ENCODE data around the gene ZNF813. TPM values are rescaled to one million over a fixed set of nuclear protein-coding genes. Genes with fewer than 3 reads are reported as not detected.
"Not testable (repeated sequence)": the region's sequence is repeated elsewhere in the genome, so short reads cannot be mapped to it uniquely, and the experiment has no call there.

ZNF813 gene
- 1 to 10 TPM in 1 of 3 donors, under 1 TPM in 2; 0.74 to 1.1 (median 0.95) TPM for polyA plus RNA-seq

DNA sequence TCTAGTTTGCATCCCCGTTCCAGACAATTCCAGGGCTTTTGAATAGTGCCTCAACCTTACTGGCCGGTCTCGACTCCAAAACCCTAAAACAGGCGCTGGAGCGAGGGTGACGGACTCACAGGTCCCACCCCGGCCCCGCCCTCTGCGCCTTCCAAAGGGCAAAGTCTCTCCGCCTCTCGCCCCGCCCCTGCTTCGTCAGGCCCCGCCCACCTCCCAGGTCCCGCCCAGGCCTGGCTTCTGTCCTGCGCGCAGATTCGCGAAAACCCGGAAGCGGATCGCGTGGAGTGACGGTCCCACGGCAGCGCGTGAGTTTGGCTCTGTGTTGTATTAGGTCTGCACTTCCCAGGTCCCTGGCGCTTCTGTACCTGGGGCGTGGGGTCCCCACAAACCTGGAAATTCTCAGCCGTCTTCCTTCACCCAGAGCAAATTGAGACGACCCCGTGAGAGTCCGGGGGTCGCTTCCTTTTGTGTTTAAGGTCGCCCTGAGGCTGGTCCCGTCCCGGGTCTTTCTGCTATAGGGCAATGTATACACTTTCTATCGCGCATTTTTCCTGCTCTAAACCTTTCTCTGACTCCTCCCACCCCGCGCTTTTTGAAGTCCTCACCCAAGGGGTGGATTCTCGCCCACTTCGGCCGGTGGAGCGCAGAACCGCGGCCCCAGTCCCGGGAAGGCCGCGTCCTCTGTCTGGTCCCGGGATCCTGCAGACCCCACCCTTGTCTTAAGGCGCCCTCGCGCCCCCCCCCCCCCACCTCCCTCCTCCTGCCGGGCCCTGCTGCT is at the start of gene ZNF813:
TSS of gene ZNF813 (plus strand) at position 249 of the 778 bp plus-strand sequence. CDS start 16,090 bp downstream, outside the sequence.
- 0% methylated on average over 51 to 55 of the region's 55 CpGs for WGBS, 3 donors
- H3K27ac ChIP-seq (ENCODE audit: low read depth, low read length) = no peak within 1 kb of the TSS

DNA sequence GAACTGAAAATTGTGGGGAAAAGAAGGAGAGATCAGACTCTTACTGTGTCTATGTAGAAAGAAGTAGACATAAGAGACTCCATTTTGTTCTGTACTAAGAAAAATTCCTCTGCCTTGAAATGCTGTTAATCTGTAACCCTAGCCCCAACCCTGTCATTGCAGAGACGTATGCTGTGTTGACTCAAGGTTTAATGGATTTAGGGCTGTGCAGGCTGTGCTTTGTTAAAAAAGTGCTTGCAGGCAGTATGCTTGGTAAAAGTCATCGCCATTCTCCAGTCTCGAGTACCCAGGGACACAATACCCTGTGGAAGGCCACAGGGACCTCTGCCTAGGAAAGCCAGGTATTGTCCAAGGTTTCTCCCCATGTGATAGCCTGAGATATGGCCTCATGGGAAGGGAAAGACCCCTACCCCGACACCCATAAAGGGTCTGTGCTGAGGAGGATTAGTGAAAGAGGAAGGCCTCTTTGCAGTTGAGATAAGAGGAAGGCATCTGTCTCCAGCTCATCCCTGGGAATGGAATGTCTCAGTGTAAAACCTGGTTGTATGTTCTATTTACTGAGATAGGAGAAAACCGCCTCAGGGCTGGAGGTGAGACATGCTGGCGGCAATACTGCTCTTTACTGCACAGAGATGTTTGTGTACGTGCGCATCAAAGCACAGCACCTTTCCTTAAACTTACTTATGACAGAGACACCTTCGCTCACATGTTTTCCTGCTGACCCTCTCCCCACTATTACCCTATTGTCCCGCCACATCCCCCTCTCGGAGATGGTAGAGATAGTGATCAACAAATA is 46.8 kb upstream of the ZNF813 start:
- H3K27ac ChIP-seq (ENCODE audit: low read depth, low read length) = not testable (repeated sequence)
- WGBS, 3 donors = 64 to 73% (median 71%) methylated on average over 11 of the region's 11 CpGs

DNA sequence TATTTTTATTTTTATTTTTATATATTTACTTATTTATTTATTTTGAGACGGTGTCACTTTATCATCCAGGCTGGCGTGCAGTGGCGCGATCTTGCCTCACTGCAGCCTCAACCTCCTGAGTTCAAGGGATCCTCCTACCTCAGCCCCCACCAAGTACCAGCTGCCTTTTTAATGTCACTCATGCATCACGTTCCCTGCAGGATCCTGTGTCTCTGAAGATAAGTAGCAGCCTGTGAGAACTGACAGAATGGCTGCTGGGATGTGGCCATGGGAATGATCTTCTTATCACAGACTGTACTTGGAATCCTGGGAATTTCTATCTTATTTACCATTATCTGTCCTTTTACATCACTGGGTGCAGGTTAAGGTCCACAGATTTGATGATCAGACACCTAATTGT is 45.0 kb upstream of the ZNF813 start:
- WGBS, 3 donors = 80 to 89% (median 88%) methylated on average over 5 of the region's 5 CpGs
- no peak overlapping the region for H3K27ac ChIP-seq (ENCODE audit: low read depth, low read length)

DNA sequence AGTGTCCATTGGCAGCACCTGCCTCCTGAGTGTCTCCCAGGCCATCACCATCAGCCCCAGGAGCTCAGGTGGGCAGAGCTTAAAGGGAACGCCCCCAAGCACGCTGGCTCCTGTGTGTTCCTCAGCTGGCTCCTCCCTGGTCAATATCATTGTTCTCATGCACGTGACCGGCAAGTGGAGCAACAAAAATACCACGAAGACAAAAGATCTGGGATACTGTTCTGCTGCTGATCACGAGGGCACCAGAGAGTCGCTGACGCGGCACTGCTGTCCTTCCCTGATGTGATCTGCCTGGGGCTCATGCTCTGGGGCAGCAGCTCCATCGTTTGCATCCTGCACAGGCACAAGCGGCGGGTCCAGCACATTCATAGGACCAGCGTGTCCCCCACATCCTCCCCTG is 44.5 kb upstream of the ZNF813 start:
- H3K27ac ChIP-seq (ENCODE audit: low read depth, low read length) = not testable (repeated sequence)
- 14 to 19% (median 19%) methylated on average over 4 to 11 of the region's 13 CpGs for whole genome bisulfite sequencing, 3 donors

DNA sequence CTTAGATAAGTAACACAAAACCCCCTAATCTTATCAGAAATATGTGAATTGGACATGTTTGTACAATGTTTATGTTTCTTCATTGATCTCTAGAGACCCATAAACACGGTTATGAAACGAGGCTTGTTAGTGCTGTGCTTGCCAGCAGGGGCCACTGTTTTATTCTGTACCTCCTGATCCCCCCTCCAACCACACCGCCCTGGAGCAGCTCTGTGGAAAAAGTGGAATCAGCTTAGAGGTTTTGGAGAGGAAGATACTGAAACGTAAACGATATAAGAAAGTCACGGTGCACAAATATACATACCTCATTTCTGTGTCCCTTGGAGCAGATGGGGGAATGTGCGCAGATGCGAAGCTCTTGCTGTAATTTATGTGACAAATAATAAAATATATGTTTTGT is 43.9 kb upstream of the ZNF813 start:
- 39 to 44% (median 41%) methylated on average over 8 of the region's 8 CpGs for WGBS, 3 donors
- not testable (repeated sequence) for H3K27ac ChIP-seq (ENCODE audit: low read depth, low read length)

DNA sequence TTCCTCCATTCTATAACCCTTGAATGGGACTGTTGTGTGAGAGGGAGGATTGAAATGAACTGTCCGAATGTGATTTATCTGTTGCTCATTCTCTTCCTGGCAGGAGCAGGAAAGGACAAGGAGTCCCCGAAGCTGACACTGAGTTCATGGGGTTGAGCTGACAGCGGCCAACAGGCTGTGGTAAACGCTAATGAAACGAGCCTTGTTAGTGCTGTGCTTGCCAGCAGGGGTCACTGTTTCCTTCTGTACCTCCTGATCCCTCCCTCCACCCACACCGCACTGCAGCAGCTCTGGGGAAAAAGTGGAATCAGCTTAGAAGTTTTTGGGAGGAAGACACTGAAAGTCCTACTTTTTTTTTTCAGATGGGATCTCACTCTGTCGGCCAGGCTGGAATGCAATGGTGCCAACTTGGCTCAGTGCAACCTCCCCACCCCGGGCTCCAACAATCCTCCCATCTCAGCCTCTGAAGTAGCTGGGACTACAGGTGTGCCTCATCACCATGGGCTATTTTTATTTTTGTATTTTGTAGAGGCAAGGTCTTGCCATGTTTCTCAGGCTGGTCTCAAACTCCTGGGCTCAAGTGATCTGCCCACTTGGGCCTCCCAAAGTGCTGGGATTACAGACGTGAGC is 42.5 kb upstream of the ZNF813 start:
- no peak overlapping the region for H3K27ac ChIP-seq (ENCODE audit: low read depth, low read length)
- 21 to 26% (median 22%) methylated on average over 9 of the region's 9 CpGs for WGBS, 3 donors

DNA sequence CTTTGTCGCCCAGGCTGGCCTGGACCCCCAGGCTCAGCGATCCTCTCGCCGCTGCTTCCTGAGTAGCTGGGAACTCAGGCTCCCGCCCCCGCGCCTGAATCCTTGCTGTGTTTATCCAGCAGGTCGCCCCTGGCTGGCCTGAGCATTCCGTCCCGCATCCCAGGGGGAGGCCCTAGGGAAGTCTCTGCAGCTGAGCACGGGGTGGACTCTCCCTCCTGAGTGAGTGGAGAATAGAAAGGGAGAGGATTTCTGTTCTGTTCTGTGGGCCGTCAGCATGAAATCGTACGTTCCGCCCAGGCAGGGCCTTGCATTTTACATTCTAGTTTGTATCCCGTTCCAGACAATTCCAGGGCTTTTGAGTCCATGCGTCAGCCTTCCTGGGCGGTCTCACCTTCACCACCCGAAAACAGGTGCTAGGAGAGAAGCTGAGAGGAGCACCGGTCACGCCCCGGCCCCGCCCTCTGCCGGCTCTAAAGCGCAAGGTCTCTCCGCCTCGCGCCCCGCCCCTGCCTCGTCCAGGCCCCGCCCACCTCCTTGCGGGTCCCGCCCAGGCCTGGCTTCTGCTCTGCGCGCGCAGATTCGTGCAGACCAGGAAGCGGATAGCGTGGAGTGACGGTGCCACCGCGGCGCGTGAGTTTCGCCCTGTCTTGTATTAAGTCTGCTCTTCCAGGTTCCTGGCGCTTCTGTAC is 36.0 kb upstream of the ZNF813 start, which contains the start of gene ZNF761:
TSS of gene ZNF761 (plus strand) at position 586 of the 689 bp plus-strand sequence. CDS start 15,285 bp downstream, outside the sequence.
- 1 to 2% (median 1%) methylated on average over 34 to 46 of the region's 46 CpGs for WGBS, 3 donors
- no peak within 1 kb of the TSS for H3K27ac ChIP-seq (ENCODE audit: low read depth, low read length)

DNA sequence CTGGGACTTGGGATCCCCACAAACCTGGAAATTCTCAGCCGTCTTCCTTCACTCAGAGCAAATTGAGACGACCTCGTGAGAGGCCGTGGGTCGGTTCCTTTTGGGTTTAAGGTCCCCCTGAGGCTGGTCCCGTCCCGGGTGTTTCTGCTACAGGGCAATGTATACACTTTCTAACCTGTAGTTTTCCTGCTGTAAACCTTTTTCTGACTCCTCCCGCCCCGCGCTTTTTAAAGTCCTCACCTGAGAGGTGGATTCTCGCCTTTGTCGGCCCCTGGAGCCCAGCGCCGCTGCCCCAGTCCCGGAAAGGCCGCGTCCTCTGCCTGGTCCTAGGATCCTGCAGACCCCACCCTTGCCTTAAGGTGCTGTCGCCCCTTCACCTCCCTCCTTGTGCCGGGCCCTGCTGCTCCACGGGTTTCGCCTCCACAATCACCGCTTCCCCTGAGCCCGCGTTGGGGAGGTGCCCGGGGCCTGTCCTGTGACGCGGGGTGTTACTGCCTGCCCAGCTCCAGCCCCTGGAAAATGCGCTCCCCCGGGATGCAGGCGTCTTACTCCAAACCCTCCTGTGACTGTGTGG is 35.4 kb upstream of the ZNF813 start:
- no peak overlapping the region for H3K27ac ChIP-seq (ENCODE audit: low read depth, low read length)
- WGBS, 3 donors = 0 to 1% (median 1%) methylated on average over 30 of the region's 30 CpGs

DNA sequence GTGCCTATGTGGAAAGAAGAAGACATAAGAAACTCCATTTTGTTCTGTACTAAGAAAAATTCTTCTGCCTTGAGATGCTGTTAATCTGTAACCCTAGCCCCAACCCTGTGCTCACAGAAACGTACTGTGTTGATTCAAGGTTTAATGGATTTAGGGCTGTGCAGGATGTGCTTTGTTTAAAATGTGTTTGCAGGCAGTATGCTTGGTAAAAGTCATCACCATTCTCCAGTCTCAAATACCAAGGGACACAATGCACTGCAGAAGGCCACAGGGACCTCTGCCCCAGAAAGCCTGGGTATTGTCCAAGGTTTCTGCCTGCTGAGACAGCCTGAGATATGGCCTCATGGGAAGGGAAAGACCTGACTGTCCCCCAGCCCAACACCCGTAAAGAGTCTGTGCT is 23.7 kb upstream of the ZNF813 start:
- 70 to 88% (median 84%) methylated on average over 2 of the region's 2 CpGs for WGBS, 3 donors
- H3K27ac ChIP-seq (ENCODE audit: low read depth, low read length) = not testable (repeated sequence)

DNA sequence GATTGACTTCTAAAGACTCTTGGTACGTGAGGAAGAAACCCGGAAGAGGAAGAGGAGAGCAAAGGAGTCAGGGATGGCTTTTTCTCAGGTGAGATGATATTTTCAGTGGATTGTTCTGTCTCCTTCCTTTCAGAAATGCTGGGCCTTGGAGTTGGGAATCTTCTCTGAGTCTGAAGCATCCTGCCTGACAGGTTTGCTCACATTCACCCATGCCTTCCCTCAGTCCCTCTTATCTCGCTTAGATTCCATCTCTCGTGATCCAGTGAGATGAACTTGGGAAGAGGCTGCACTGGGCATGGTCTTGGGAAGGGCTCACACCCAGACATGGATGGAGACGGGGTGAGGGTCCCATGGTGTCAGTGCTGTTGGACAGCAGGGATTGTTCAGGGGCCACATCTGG is 20.3 kb upstream of the ZNF813 start:
- WGBS, 3 donors = 89 to 99% (median 95%) methylated on average over 5 of the region's 5 CpGs

DNA sequence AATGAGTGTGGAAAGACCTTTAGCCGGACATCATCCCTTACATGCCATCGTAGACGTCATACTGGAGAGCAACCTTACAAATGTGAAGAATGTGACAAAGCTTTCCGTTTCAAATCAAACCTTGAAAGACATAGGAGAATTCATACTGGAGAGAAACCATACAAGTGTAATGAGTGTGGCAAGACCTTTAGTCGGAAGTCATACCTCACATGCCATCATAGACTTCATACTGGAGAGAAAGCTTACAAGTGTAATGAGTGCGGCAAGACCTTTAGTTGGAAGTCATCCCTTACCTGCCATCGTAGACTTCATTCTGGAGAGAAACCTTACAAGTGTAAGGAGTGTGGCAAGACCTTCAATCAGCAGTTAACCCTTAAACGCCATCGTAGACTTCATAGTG is 11.7 kb upstream of the ZNF813 start:
- no peak overlapping the region for H3K27ac ChIP-seq (ENCODE audit: low read depth, low read length)
- 87 to 99% (median 93%) methylated on average over 9 of the region's 9 CpGs for WGBS, 3 donors

More for the DNA sequence above, 20.3 kb upstream of the ZNF813 start:
- H3K27ac ChIP-seq (ENCODE audit: low read depth, low read length) = not testable (repeated sequence)

DNA sequence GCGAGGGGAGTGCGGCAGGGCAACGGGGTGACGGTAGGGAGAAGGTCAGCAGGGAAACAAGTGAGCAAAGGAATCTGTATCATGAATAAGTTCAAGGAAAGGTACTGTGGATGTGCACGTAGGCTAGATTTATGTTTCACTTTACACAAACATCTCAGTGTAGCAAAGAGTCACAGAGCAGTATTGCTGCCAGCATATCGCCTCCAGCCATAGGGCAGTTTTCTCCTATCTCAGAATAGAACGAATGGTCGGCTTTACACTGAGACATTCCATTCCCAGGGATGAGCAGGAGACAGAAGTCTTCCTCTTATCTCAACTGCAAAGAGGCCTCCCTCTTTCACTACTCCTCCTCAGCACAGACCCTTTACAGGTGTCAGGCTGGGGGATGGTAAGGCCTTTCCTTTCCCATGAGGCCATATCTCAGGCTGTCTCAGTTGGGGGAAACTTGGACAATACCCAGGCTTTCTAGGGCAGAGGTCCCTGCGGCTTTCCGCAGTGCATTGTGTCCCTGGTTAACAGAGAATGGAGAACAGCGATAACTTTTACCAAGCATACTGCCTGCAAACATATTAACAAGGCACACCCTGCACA is 7.3 kb upstream of the ZNF813 start:
- WGBS, 3 donors = 47 to 54% (median 49%) methylated on average over 11 of the region's 11 CpGs

DNA sequence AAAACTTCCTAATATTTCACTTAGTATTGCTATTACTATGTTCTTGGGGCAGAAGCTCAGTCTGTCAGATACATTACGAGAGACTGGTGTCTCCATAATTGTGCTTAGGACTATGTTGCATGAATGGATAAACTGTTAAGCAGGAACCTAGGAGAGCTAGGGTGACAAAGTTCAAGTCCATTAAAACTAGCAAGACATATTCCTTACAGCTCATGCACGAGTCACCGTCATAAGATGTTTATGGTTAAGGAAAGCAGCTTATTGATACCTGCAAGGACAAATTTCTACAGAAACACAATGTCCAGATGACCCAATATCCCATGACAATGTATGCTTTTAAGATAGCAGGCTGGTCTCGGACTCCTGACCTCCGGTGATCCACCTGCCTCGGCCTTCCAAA is 5.7 kb upstream of the ZNF813 start:
- 76 to 93% (median 88%) methylated on average over 6 of the region's 6 CpGs for WGBS, 3 donors
- H3K27ac ChIP-seq (ENCODE audit: low read depth, low read length) = no peak overlapping the region

More for the DNA sequence above, 7.3 kb upstream of the ZNF813 start:
- H3K27ac ChIP-seq (ENCODE audit: low read depth, low read length) = not testable (repeated sequence)

DNA sequence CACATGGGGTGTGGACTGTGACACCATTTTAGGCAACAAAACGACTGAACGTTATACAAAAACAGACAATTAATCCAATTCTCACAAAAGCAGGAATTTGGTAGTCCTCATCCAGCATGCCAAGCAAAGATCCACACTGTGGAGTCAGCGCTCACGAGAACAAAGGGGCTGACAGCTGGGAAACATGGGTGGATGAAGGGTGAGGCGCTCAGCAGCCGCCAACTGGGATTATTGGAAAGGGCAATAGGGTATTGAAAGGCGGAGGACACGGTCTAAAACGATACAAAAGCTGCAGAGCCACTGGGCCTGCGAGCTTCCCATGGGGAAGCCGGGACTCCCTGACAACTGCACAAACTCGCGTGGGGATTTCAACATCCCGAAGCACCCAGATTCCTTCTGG is 4.7 kb upstream of the ZNF813 start:
- WGBS, 3 donors = 49 to 53% (median 49%) methylated on average over 14 of the region's 14 CpGs
- no peak overlapping the region for H3K27ac ChIP-seq (ENCODE audit: low read depth, low read length)

DNA sequence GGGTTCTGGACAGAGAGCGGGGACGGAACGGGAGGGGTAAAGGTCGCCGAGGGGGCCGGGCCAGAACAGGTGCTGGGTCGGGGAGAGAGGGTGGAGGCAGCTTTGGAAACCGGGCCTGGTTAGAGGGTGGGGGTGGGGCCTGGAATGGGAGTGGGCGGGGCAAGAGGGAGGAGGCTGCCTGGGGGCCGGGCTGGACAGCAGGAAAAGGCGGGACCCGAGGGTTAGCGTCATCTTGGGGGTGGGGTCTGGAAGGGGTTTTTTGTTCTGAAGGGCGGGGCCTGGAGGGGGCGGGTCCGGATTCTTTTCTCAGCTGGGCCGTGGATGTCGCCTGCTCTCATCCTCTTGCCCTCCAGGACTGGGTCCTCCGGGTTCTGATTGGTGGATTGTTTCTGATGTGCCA is 4.3 kb upstream of the ZNF813 start:
- H3K27ac ChIP-seq (ENCODE audit: low read depth, low read length) = no peak overlapping the region

DNA sequence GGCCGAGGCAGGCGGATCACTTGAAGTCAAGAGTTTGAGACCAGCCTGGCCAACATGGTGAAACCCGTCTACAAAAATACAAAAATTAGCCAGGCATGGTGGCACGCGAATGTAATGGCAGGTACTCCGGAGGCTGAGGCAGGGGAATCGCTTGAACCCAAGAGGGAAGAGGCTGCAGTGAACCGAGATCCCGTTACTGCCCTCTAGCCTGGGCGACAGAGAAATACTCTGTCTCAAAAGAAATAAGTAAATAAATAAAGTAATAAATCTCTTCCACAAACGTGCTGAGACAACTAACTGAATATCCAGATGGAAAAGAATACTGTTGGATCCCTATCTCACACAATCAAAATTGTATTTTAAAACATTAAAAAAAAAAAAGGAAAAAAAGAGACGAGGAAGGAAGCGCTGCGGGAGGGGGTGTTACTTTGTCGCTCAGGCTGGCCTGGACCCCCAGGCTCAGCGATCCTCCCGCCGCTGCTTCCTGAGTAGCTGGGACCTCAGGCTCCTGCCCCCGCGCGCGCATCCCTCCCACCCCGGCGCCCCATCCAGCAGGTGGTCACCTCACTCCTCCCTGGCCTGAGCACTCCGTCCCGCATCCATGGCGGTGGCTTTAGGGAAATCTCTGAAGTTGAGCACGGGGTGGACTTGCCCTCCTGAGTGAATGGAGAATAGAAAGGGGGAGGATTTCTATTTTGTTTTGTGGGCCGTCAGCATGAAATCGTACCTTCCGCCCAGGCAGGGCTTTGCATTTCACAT is 628 bp upstream of the ZNF813 start:
- 8 to 10% (median 9%) methylated on average over 31 of the region's 31 CpGs for WGBS, 3 donors
- H3K27ac ChIP-seq (ENCODE audit: low read depth, low read length) = no peak overlapping the region

More for the DNA sequence above, 4.3 kb upstream of the ZNF813 start:
- WGBS, 3 donors = 9 to 12% (median 11%) methylated on average over 16 to 19 of the region's 19 CpGs

DNA sequence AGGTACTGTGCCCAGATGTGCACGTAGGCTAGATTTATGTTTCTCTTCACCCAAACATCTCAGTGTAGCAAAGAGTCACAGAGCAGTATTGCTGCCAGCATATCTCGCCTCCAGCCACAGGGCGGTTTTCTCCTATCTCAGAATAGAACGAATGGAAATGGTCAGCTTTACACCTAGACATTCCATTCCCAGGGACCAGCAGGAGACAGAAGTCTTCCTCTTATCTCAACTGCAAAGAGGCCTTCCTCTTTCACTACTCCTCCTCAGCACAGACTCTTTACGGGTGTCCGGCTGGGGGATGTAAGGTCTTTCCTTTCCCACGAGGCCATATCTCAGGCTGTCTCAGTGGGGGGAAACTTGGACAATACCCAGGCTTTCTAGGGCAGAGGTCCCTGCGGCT is 1.1 kb downstream of the ZNF813 start:
- WGBS, 3 donors = 24 to 32% (median 27%) methylated on average over 8 of the region's 8 CpGs
- H3K27ac ChIP-seq (ENCODE audit: low read depth, low read length) = not testable (repeated sequence)

All from adipose tissue (tissue), 3 donors.